Common myeloid progenitor, CD34-positive (primary cell): ENCODE data around the gene BLMH.

Experiments
- CTCF ChIA-PET: fragments of 350-600 bp; sonication (Branson Sonifier 250); formaldehyde crosslinking; loops from one replicate; lab custom pipeline; 2021; ENCODE audit warnings: antibody characterized with exemption; lab: Charles Lee
- POLR2A ChIA-PET: fragments of 350-600 bp; sonication (Branson Sonifier 250); formaldehyde crosslinking; loops from one replicate; lab custom pipeline; 2021; ENCODE audit warnings: antibody characterized with exemption; lab: Charles Lee
- DNase-seq, 3 donors: peaks; one replicate each; pipeline versions ENCODE4 v3.0.0 to v3.0.0-alpha.2; 2013
- H3K27ac ChIP-seq, 2 experiments: 1 replicate in 1 of 2; 2 replicates in 1 of 2; pipeline ENCODE4 v1.7.0; 2013; ENCODE audit warnings: inconsistent platforms in 2 of 2, low read length in 2 of 2, mild to moderate bottlenecking in 2 of 2, low read depth in 1 of 2, moderate library complexity in 1 of 2; ENCODE audit not compliant: severe bottlenecking in 2 of 2, insufficient read depth in 1 of 2, poor library complexity in 1 of 2
- H3K27me3 ChIP-seq, 5 experiments: replicated peaks in 2 of 5; 1 replicate in 3 of 5; 2 replicates in 2 of 5; pipeline versions ENCODE4 v1.6.1 to v1.7.0; 2013; ENCODE audit warnings: low read length in 4 of 5, mild to moderate bottlenecking in 2 of 5, moderate library complexity in 2 of 5, inconsistent platforms in 1 of 5; ENCODE audit not compliant: insufficient read depth in 5 of 5, control insufficient read depth in 4 of 5
- H3K36me3 ChIP-seq, 4 experiments: 1 replicate in 2 of 4; 2 replicates in 2 of 4; pipeline versions ENCODE4 v1.6.1 to v1.7.0; 2013; ENCODE audit warnings: low read length in 3 of 4, control low read depth in 1 of 4, mild to moderate bottlenecking in 1 of 4; ENCODE audit not compliant: control insufficient read depth in 4 of 4, insufficient read depth in 4 of 4
- H3K4me1 ChIP-seq, 4 experiments: 1 replicate in 3 of 4; 2 replicates in 1 of 4; pipeline versions ENCODE4 v1.6.1 to v1.7.1; 2013; ENCODE audit warnings: low read length in 3 of 4, mild to moderate bottlenecking in 3 of 4, control low read depth in 1 of 4, inconsistent platforms in 1 of 4, moderate library complexity in 1 of 4; ENCODE audit not compliant: control insufficient read depth in 4 of 4, insufficient read depth in 4 of 4; ENCODE audit errors: control extremely low read depth in 1 of 4
- H3K4me3 ChIP-seq, 7 experiments: 1 replicate in 4 of 7; 2 replicates in 3 of 7; pipeline versions ENCODE4 v1.5.1 to v1.7.0; 2013; ENCODE audit warnings: mild to moderate bottlenecking in 7 of 7, low read length in 6 of 7, moderate library complexity in 6 of 7, inconsistent platforms in 2 of 7, low read depth in 2 of 7, control low read depth in 1 of 7; ENCODE audit not compliant: insufficient read depth in 4 of 7, control insufficient read depth in 1 of 7; ENCODE audit errors: extremely low read depth in 1 of 7
- H3K9me3 ChIP-seq, 5 experiments: 1 replicate in 4 of 5; 2 replicates in 1 of 5; pipeline versions ENCODE4 v1.6.1 to v1.7.1; 2013; ENCODE audit warnings: low read length in 4 of 5, mild to moderate bottlenecking in 2 of 5, inconsistent platforms in 1 of 5, low read depth in 1 of 5, moderate library complexity in 1 of 5; ENCODE audit not compliant: control insufficient read depth in 4 of 5, insufficient read depth in 2 of 5; ENCODE audit errors: control extremely low read depth in 1 of 5
- WGBS: methylation state at CpG from one replicate; pipeline ENCODE4 v1.1.5; 2013; ENCODE audit not compliant: insufficient coverage; 5-methylcytosine and 5-hydroxymethylcytosine counted together

BLMH gene

DNA sequence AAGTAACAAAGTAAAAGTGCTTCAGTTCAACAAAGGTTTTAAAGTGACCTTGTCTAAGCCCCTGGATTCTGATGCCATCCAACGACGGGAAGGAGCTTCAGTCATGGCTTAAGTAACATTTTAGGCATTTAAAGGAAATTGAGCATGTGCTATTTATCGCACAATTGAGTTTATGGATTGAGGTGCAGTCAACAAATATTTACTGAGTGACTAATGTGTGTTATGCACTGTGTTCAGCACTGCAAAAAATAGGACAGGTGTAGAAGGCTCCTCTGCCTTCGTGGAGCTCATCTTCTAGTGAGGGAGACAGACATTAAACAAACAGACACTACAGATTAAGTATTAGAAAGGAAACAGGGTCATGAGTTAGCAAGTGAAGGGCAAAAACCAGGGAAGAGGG lies 29.6 kb upstream of the BLMH start:
- Histone ChIP-seq H3K27me3 (no peaks in the 10 kb centered on the region), H3K36me3 (no peaks in the 10 kb centered on the region), H3K9me3 (no peaks in the 10 kb centered on the region), H3K4me1 (peaks cover 0 to 19% (median 13%) of the 10 kb centered on the region in 4 experiments), H3K4me3 (no peak overlapping the region), H3K27ac (no peak overlapping the region)
- no peak for DNase-seq
- POLR2A ChIA-PET, result no interaction called here
- 100% methylated on average over 3 of the region's 4 CpGs for WGBS
- CTCF ChIA-PET, result interaction anchor here (1.5 to 1.6 kb wide), 2 partner anchors 15 to 17 kb away, joined by 3 to 4 read pairs; no protein-coding TSS in a partner anchor

DNA sequence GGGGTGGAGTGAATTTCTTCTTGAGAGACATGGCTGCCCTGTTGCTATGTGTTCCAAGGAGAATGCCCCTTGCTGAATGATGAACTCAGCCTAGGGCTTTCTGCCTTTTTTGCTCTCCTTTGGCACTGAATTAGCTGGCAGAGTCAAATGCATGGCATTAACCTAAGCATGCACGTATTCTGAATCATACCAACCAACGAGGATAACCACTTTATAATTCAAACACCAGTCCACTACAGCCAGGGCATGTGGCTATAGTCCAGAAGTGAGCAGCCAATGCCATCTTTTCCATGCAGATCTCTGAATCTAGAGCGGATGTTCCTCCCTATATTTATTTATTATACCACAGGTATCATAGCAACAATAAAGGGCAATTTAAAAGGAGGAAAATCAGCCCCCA lies 26.4 kb upstream of the BLMH start:
- Histone ChIP-seq H3K36me3 (no peaks in the 10 kb centered on the region), H3K4me1 (peaks cover 0 to 5% (median 2%) of the 10 kb centered on the region in 4 experiments), H3K27ac (no peak overlapping the region), H3K27me3 (no peaks in the 10 kb centered on the region), H3K4me3 (no peak overlapping the region), H3K9me3 (no peaks in the 10 kb centered on the region)
- WGBS, result 88% methylated on average over 1 of the region's 3 CpGs
- no peak for DNase-seq
- CTCF ChIA-PET, result interaction anchor here (0.6 kb wide), 1 partner anchor 32 kb away, joined by 3 read pairs; no protein-coding TSS in a partner anchor
- POLR2A ChIA-PET, result no interaction called here

DNA sequence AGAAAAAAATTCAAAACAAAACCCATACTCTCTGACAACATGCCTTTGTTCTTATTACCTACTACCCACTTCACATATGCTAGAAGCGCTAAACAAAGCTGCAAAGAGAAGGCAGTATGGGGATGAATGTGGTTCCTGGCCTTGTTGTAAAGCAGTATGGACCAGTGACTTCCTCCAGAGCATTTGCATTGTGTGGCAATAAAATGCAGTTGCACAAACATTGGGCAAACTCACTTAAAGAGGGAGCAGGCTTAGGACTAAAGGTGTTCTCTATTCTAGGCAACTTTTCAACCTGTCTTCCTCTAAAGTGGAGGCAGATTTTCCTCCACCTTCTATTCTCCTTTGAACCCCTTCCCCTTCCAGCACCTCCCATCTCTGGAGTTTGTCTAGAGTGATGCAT lies 25.0 kb upstream of the BLMH start:
- Histone ChIP-seq H3K4me1 (no peaks in the 10 kb centered on the region), H3K9me3 (no peaks in the 10 kb centered on the region), H3K36me3 (no peaks in the 10 kb centered on the region), H3K27ac (no peak overlapping the region), H3K27me3 (no peaks in the 10 kb centered on the region), H3K4me3 (no peak overlapping the region)
- ChIA-PET CTCF (interaction anchor here (0.6 to 1.7 kb wide), 3 partner anchors 9 to 25 kb away, joined by 3 to 4 read pairs (median 3); no protein-coding TSS in a partner anchor), POLR2A (no interaction called here)
- no peak for DNase-seq
- no CpG with 5 or more reads among the region's 1 CpG for WGBS

DNA sequence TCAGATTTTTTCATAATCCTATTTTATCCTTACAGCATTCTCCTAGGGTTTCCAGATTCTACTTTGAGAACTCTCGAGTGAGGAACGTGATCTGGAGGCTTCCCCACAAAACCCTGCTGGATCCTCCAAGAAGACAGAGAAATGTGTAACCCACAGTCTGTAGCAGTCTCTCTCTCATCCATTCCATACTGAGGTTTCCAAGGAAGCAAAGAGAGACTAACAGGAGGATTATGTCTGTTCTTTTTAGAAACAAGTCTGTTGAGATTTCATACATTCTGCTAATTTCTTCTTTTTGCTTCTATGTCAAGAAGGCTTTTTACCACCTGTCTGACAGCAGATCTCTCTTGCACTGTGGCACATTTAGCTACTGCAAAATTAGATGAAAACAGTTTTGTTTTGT lies 23.4 kb upstream of the BLMH start:
- POLR2A ChIA-PET, result no interaction called here
- Histone ChIP-seq H3K36me3 (no peaks in the 10 kb centered on the region), H3K27me3 (no peaks in the 10 kb centered on the region), H3K4me3 (no peak overlapping the region), H3K9me3 (no peaks in the 10 kb centered on the region), H3K4me1 (no peaks in the 10 kb centered on the region), H3K27ac (no peak overlapping the region)
- DNase-seq, result no peak
- CTCF ChIA-PET, result no interaction called here
- WGBS, result 83% methylated on average over 2 of the region's 2 CpGs

DNA sequence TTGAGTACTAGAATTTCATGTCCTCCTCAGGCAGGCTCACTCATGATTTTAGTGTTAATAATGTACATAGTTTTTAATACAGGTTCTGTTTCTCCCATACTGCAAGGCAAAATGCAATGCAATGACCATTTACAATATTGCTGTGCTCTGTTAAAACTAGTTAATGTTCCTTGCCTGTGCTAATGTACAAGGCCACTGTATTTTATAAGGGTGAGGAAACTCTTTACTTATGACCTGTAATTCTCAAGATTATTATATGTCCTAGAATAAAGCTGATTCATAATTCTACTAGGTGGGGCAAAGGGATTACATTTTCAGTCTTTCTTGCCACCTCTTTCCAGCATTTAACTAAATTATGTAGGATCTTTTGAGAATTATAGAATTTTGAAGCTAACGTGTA lies 22.7 kb upstream of the BLMH start:
- no peaks in the 10 kb centered on the region for H3K4me1 ChIP-seq
- no CpG with 5 or more reads among the region's 1 CpG for WGBS
- CTCF ChIA-PET, result interaction anchor here (1.3 kb wide), 1 partner anchor 10 kb away, joined by 4 read pairs; no protein-coding TSS in a partner anchor
- no peaks in the 10 kb centered on the region for H3K27me3 ChIP-seq
- POLR2A ChIA-PET, result no interaction called here
- H3K4me3 ChIP-seq, result no peak overlapping the region
- no peaks in the 10 kb centered on the region for H3K36me3 ChIP-seq
- H3K9me3 ChIP-seq, result no peaks in the 10 kb centered on the region
- no peak overlapping the region for H3K27ac ChIP-seq
- DNase-seq, result no peak

DNA sequence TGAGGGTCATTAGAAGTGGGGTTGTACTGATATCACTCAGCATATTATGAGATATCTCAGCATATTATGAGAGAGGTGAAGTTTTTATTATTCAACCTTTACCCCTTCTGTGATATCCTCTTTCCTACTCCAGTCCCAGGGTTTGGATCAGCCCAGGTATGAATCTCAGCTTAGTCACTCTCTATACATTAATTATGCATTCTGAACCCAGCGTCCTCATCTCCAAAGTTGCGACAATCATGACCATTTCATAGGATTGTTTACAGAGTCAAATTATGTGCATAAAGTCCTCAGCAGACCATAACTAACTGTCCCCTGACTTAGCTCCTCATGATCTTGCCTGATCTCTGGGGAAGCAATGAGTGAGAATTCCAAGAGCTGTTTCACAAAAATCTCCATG lies 20.5 kb upstream of the BLMH start:
- 100% methylated on average over 2 of the region's 2 CpGs for WGBS
- Histone ChIP-seq H3K36me3 (no peaks in the 10 kb centered on the region), H3K27me3 (no peaks in the 10 kb centered on the region), H3K4me1 (no peaks in the 10 kb centered on the region), H3K4me3 (no peak overlapping the region), H3K27ac (no peak overlapping the region), H3K9me3 (no peaks in the 10 kb centered on the region)
- ChIA-PET CTCF (interaction anchor here (1.3 kb wide), 1 partner anchor 16 kb away, joined by 3 read pairs; no protein-coding TSS in a partner anchor), POLR2A (interaction anchor here (0.6 kb wide), 1 partner anchor 26 kb away, joined by 3 read pairs; no protein-coding TSS in a partner anchor)
- DNase-seq, result no peak

DNA sequence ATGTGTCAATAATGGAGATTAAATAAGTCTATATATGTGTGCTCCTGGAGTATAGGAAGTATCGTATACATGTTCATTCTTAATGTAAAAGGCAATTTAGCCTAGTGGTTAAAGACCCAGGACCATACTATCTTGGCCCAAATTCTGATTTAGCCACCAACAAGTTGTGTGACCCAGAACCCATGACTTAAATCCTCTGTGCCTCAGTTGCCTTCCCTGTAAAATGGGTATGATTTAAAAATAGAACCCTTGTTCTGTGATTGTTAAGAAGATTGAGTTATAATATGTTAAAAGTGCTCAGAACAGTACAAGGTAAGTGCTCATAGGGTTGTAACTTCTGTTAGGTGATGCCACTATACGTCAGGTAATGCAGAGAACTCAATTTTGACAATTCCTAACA lies 18.8 kb upstream of the BLMH start:
- POLR2A ChIA-PET, result interaction anchor here (0.6 kb wide), 1 partner anchor 20 kb away, joined by 4 read pairs; no protein-coding TSS in a partner anchor
- H3K27ac ChIP-seq, result no peak overlapping the region
- no peaks in the 10 kb centered on the region for H3K4me1 ChIP-seq
- no peaks in the 10 kb centered on the region for H3K27me3 ChIP-seq
- CTCF ChIA-PET, result interaction anchor here (0.6 kb wide), 1 partner anchor 20 kb away, joined by 3 read pairs; no protein-coding TSS in a partner anchor
- no peak for DNase-seq
- H3K9me3 ChIP-seq, result no peaks in the 10 kb centered on the region
- no CpG with 5 or more reads among the region's 2 CpGs for WGBS
- H3K36me3 ChIP-seq, result no peaks in the 10 kb centered on the region
- H3K4me3 ChIP-seq, result no peak overlapping the region
